ENCODE results near the gene KIF11. TPM values are rescaled to one million over a fixed set of nuclear protein-coding genes. Genes with fewer than 3 reads are reported as not detected.
A peak's percentile ranks its signal among the peaks of the same experiment; 100 is the strongest.

The KIF11 gene
- total and polyA plus RNA-seq, 2 of the 13 experiments (the other 11 are each of a cell fraction or from before 2014, with no cell fraction given): 8.7 to 38.4 TPM

DNA sequence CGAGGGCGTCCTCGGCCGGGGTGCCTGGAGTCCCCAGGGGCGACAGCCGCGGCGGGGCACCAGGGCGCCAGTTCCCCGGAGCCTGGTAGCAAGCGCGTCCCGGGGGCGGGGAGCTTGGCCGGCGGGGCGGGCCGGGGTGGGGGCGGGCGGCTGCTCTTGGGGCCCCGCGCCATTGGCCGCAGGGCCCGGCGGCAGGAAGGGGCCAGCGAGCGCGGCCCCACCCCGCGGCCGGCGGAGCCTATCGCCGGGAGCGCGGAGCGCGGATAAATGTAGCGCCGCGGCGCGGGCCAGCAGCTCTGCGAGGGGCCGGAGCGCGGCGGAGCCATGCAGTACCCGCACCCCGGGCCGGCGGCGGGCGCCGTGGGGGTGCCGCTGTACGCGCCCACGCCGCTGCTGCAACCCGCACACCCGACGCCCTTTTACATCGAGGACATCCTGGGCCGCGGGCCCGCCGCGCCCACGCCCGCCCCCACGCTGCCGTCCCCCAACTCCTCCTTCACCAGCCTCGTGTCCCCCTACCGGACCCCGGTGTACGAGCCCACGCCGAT, 96.8 kb downstream of the KIF11 start, which contains the start of gene HHEX (continued):
- TF ChIP-seq ZNF180 (CRISPR knock-in tag; IDR thresholded peaks at IDR 0.05; ENCODE audit: borderline replicate concordance, low read depth): no peak
- TF ChIP-seq, protein P1, sequence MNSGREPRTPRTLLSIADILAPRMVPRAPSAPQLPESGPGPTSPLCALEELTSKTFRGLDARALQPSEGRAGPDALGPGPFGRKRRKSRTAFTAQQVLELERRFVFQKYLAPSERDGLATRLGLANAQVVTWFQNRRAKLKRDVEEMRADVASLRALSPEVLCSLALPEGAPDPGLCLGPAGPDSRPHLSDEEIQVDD (CRISPR knock-in tag; IDR thresholded peaks at IDR 0.05; ENCODE audit: borderline replicate concordance): no peak
- no peak for TF ChIP-seq TBX2 (CRISPR knock-in tag; IDR thresholded peaks at IDR 0.05; ENCODE audit: borderline replicate concordance)
- peak; percentile 87 for TF ChIP-seq POLR2AphosphoS5 (IDR thresholded peaks at IDR 0.05; ENCODE audit: low read depth, low read length)
- TF ChIP-seq, protein P2, sequence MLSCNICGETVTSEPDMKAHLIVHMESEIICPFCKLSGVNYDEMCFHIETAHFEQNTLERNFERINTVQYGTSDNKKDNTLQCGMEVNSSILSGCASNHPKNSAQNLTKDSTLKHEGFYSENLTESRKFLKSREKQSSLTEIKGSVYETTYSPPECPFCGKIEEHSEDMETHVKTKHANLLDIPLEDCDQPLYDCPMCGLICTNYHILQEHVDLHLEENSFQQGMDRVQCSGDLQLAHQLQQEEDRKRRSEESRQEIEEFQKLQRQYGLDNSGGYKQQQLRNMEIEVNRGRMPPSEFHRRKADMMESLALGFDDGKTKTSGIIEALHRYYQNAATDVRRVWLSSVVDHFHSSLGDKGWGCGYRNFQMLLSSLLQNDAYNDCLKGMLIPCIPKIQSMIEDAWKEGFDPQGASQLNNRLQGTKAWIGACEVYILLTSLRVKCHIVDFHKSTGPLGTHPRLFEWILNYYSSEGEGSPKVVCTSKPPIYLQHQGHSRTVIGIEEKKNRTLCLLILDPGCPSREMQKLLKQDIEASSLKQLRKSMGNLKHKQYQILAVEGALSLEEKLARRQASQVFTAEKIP (CRISPR knock-in tag; IDR thresholded peaks at IDR 0.05; ENCODE audit: borderline replicate concordance): no peak
- TF ChIP-seq, protein P3, sequence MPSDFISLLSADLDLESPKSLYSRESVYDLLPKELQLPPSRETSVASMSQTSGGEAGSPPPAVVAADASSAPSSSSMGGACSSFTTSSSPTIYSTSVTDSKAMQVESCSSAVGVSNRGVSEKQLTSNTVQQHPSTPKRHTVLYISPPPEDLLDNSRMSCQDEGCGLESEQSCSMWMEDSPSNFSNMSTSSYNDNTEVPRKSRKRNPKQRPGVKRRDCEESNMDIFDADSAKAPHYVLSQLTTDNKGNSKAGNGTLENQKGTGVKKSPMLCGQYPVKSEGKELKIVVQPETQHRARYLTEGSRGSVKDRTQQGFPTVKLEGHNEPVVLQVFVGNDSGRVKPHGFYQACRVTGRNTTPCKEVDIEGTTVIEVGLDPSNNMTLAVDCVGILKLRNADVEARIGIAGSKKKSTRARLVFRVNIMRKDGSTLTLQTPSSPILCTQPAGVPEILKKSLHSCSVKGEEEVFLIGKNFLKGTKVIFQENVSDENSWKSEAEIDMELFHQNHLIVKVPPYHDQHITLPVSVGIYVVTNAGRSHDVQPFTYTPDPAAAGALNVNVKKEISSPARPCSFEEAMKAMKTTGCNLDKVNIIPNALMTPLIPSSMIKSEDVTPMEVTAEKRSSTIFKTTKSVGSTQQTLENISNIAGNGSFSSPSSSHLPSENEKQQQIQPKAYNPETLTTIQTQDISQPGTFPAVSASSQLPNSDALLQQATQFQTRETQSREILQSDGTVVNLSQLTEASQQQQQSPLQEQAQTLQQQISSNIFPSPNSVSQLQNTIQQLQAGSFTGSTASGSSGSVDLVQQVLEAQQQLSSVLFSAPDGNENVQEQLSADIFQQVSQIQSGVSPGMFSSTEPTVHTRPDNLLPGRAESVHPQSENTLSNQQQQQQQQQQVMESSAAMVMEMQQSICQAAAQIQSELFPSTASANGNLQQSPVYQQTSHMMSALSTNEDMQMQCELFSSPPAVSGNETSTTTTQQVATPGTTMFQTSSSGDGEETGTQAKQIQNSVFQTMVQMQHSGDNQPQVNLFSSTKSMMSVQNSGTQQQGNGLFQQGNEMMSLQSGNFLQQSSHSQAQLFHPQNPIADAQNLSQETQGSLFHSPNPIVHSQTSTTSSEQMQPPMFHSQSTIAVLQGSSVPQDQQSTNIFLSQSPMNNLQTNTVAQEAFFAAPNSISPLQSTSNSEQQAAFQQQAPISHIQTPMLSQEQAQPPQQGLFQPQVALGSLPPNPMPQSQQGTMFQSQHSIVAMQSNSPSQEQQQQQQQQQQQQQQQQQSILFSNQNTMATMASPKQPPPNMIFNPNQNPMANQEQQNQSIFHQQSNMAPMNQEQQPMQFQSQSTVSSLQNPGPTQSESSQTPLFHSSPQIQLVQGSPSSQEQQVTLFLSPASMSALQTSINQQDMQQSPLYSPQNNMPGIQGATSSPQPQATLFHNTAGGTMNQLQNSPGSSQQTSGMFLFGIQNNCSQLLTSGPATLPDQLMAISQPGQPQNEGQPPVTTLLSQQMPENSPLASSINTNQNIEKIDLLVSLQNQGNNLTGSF (CRISPR knock-in tag; IDR thresholded peaks at IDR 0.05): 0 out of 2 replicates have a peak, but pooled peaks have one; percentile 18
- TF ChIP-seq, protein P4, sequence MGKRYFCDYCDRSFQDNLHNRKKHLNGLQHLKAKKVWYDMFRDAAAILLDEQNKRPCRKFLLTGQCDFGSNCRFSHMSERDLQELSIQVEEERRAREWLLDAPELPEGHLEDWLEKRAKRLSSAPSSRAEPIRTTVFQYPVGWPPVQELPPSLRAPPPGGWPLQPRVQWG (CRISPR knock-in tag; IDR thresholded peaks at IDR 0.05; ENCODE audit: borderline replicate concordance, low read depth): no peak
- TF ChIP-seq ELF3 (CRISPR knock-in tag; IDR thresholded peaks at IDR 0.05): no peak
- TF ChIP-seq, protein P5, sequence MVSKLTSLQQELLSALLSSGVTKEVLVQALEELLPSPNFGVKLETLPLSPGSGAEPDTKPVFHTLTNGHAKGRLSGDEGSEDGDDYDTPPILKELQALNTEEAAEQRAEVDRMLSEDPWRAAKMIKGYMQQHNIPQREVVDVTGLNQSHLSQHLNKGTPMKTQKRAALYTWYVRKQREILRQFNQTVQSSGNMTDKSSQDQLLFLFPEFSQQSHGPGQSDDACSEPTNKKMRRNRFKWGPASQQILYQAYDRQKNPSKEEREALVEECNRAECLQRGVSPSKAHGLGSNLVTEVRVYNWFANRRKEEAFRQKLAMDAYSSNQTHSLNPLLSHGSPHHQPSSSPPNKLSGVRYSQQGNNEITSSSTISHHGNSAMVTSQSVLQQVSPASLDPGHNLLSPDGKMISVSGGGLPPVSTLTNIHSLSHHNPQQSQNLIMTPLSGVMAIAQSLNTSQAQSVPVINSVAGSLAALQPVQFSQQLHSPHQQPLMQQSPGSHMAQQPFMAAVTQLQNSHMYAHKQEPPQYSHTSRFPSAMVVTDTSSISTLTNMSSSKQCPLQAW (CRISPR knock-in tag; IDR thresholded peaks at IDR 0.05): no peak
- no peak for TF ChIP-seq GRHL1 (CRISPR knock-in tag; conservative IDR thresholded peaks at IDR 0.05)
- peak; percentile 74; the same call in 1 of the 3 replicates for TF ChIP-seq MXI1 (IDR thresholded peaks at IDR 0.05; ENCODE audit: borderline replicate concordance, low read depth, low read length)
- TF ChIP-seq NFE2L2 (IDR thresholded peaks at IDR 0.05; ENCODE audit: low read length): no peak
- TF ChIP-seq DR1 (CRISPR knock-in tag; IDR thresholded peaks at IDR 0.05): no peak; the same call in 1 of the 2 replicates

All from HepG2 (cell line).